GM18868 (cell line): ENCODE data around the gene ITFG1.
A peak's percentile ranks its signal among the peaks of the same experiment; 100 is the strongest.
"Not testable (repeated sequence)": the region's sequence is repeated elsewhere in the genome, so short reads cannot be mapped to it uniquely, and the experiment has no call there.

Experiments used
- ATAC-seq: cut with Tn5 transposase; IDR thresholded peaks from one replicate; pipeline ENCODE4 v1.9.1; 2021; ENCODE audit warnings: mild to moderate bottlenecking, moderate library complexity; ENCODE audit not compliant: unreplicated experiment

ITFG1 gene

GRCh38 chr16:47342055-47342454 lies 118.8 kb downstream of the ITFG1 start:
- no peak for ATAC-seq

DNA sequence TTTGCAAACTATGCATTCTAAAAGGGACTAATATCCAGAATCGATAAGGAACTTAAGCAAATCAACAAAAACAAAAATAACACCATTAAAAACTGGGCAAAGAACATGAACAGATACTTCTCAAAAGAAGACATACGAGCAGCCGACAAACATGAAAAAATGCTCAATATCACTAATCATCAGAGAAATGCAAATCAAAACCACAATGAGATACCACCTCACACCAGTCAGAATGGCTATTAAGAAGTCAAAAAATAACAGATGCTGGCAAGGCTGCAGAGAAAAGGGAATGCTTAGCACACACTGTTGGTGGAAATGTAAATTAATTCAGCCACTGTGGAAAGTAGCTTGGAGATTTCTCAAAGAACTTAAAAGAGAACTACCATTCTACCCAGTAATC lies 130.3 kb downstream of the ITFG1 start:
- not testable (repeated sequence) for ATAC-seq

DNA sequence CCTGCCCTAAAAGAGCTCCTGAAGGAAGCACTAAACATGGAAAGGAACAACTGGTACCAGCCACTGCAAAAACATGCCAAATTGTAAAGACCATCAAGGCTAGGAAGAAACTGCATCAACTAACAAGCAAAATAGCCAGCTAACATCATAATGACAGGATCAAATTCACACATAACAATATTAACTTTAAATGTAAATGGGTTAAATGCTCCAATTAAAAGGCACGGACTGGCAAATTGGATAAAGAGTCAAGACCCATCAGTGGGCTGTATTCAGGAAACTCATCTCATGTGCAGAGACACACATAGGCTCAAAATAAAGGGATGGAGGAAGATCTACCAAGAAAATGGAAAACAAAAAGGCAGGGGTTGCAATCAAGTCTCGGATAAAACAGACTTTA lies 136.6 kb downstream of the ITFG1 start:
- ATAC-seq, result not testable (repeated sequence)

GRCh38 chr16:47323241-47323640 lies 137.6 kb downstream of the ITFG1 start:
- no peak for ATAC-seq

DNA sequence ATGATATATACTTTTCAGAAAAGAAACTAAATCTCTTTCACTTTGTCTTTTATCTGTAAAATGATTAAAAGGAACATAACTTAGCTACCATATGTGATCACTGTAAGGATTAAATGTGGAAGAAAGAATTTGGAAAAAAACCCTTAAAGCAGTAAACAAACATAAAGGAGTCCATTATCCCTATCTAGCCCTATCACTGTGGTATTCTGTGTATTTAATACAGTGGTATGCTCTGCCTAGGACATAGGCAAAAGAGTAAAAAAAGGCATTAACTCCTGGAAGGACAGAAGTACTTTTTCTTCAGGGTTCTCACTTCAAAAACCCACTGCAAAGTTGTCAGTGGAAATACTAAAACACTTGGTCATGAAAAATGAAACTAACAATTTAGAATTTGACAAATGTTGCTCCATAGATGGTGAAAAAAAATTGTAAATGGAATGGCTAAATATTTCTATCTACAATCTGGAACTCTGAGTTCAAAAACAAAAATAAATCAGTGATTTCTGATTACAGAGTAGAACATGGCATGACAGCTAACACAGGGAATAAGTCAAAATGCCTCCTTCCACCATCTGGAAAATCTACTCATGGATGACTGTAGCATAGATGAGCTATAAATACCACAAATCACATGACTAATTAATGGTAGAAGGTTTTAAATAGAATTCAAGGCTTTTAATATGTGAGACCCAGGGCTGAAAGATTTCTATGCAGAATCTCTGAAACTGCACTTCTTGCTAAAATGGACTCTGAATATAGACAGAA lies 140.1 kb downstream of the ITFG1 start:
- ATAC-seq, result no peak

DNA sequence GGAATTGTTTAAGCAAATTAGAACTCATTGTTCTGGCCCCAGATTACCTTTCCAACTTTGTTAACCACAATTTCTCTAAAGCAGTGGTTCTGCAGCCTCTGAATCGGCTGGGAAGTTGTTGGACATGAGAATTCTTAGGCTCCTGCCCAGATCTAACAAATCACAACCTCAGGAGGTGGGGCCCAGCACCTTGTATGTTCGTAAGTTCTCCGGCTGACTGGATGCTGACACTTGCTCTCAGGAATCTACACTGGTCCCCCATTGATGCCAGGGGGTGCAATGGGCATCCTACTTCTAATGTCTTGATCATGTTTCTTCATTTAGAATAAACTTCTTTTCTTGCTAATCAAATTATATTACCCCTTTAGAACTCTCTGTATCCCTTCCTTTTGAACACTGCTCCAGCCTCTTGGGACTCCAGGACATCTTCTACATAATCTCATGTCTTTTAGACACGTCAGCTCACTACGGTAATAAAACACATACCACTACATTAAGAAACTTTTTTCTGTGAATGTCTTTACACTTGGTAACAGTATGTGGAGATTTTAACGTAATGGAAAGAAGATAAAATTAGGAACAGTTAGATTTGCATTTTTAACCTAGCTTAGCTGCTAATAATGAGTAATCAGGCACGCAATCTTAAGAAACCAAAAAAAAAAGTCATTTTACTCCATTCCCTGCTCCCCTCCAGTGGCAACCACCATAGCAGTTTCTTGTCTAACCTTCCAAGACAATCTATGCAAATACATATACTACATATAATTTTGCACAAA lies 143.2 kb downstream of the ITFG1 start:
- peak; percentile 42 for ATAC-seq

GRCh38 chr16:47316442-47317015 lies 144.3 kb downstream of the ITFG1 start:
- ATAC-seq, result no peak

DNA sequence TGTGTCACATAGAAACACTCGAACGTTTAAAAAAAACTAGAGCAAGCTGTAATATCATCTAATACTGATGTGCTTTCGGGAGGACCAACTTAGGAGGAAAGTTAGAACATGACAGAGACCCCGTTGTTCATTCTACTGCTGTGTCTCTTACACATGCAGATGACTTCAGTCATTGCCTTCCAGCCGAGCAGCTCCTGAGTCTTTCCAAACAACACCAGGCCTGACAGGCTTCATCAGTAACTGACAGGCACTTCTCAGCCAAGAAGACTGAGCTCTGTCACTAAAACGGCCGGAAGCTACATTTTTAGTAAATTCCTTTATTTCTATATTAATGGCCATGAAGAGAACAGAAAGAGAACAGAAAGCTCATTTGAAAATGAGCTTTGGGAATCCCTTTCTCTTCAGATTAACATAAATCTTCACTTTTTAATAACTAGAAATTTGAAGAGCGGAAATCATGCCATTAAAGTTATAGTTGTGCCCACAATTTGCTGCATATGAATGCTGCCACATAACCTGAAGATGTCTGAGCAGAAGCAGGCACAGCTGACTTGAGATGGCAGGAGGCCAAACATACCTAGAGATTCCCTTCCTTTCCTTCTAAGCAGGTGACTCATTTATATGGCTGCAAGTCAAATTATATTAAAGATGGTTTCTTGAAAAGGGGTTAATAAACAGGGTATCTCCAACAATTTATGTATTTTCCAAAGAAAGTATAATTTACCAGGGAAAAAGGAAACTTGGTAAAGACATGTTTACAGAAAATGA lies 148.9 kb downstream of the ITFG1 start:
- ATAC-seq, result peak; percentile 33

GRCh38 chr16:47310792-47311211 lies 150.1 kb downstream of the ITFG1 start:
- peak; percentile 88 for ATAC-seq

GRCh38 chr16:47309581-47310312 lies 151.1 kb downstream of the ITFG1 start:
- ATAC-seq, result no peak

GRCh38 chr16:47308601-47309000 lies 152.3 kb downstream of the ITFG1 start:
- no peak for ATAC-seq

GRCh38 chr16:47304563-47304962 lies 156.3 kb downstream of the ITFG1 start:
- ATAC-seq, result no peak

- ATAC-seq, result no peak
Observed at GRCh38 chr16:47299587-47299986, 161.3 kb downstream of the ITFG1 start.

GRCh38 chr16:47284999-47285398 lies 175.9 kb downstream of the ITFG1 start:
- ATAC-seq, result no peak

DNA sequence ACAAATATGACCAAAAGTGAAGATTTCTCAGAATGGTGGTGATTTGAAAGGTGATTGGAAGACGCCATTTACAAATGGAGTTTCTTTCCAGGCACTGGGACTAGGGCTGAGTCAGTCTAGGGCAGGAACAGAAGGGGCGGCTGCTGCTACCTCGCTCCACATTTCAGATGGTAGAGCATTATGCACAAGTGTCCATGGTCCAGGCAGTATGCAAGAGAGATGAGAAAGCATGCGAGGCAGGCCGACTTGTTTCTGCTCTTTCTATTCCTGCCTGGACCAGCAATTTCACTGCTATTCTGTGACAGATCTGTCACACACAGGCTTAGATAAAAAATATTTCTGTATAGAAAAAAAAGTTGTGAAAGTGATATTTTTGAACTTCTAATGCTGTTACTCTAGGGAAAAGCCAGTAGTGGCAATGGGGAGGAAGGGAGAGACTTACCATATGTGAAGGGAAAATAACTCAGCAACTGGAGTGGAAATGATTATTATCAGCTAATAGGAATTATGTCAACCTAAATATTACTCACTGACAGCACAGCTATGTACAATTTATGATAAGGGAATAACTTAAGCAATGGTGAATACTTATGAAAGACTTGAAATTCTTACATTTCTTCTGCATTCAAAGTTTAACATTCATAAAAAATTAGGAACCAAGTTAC lies 182.4 kb downstream of the ITFG1 start:
- ATAC-seq, result no peak

- no peak for ATAC-seq
Observed at GRCh38 chr16:47276522-47276921, 184.3 kb downstream of the ITFG1 start.

DNA sequence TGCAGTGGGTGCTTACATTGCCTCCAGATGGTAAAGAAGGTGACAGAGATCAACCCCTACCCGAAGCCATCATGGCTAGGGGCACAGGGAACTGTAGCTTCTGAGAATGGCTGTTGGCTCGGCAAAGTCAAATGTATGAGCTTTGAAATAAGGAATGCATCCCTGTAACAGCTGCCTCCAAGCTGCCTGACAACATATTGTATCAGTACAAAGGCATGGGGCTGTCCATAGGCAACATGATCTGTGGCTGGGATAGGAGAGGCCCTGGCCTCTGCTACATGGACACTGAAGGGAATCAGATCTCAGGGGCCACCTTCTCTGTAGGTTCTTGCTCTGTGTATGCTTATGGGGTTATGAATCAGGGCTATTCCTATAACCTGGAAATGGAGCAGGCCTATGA lies 197.9 kb downstream of the ITFG1 start:
- ATAC-seq, result no peak

DNA sequence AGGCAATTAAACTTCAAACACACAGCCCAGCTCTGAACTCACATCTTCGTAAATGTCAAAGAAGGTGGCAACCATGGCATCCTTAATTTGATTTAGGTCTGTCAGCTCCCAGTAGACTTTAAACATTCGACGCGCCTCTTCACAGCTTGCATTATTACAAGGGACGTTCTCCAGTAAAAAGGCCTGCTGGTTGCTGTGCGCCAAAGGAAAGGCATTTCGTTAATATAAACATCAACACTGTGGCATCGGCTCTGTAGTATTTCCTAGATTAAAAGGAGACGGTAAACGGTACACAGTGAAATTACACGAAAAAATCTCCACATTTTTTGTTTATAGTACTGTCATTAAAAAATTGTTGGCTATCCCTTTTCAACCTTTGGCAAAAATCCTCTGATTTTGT lies 200.4 kb downstream of the ITFG1 start:
- ATAC-seq, result no peak

DNA sequence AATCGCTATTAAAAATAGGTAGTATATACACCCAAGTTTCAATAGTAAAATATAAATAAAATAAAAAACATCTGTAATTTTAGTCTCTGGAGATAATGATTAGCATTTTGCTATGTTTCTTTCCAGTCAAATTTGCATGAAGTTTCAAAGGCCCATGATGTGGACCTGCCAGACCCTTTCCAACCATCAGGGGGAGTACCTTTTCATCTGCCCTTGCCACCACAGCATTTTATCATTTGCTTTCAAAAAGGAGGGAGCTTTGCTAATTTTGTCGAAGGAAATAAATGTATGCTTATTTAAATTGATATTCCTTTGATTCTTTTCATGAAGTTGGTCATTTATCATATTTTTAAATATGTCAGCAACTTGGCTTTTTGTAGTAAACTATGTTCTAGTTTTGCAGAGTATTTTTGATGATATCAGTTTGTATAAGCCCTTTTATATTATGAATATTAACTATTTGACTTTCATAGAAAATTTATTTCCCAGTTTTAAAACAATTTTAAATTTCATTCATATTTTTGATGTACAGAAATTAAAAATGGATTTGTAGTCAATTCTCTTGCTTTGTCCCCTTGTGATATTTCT lies 201.9 kb downstream of the ITFG1 start:
- ATAC-seq, result peak; percentile 51

DNA sequence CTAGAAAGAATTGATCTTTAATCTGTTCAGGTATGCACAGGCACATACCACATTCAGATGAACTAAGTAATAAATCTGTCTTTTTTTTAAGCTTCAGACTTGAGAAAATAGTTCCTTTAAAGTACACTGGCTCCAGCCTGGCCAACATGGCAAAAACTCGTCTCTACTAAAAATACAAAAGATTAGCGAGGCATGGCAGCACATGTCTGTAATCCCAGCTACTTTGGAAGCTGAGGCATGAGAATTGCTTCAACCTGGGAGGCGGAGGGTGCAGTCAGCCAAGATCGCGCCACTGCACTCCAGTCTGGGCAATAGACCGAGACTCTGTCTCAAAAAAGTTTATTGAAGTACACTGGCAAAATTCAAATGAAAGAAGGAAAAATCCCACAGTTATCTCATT lies 206.1 kb downstream of the ITFG1 start:
- ATAC-seq, result no peak
